Measurements from ENCODE around the gene CFAP92. TPM values are rescaled to one million over a fixed set of nuclear protein-coding genes. Genes with fewer than 3 reads are reported as not detected.
"Not testable (repeated sequence)": the region's sequence is repeated elsewhere in the genome, so short reads cannot be mapped to it uniquely, and the experiment has no call there.

The CFAP92 gene
- total RNA-seq, 2 donors from 2014 or later: 0.14 to 0.28 TPM

DNA sequence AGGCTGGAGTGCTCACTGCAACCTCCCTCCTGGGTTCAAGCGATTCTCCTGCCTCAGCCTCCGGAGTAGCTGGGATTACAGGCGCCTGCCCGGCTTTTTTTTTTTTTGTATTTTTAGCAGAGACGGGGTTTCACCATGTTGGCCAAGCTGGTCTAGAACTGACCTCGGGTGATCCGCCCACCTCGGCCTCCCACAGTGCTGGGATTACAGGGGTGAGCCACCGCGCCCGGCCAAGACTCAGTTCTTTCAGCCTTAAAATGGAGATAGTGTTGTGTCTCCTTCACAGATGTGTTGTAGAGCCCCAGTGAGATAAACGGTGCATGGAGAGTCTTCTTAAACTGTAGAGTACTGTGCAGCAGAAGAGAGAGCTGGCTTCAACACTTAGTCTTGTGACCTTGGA lies 113.4 kb downstream of the CFAP92 start:
- DNase-seq (ENCODE audit: low spot score); intact Hi-C loops (cut with DNase I): not testable (repeated sequence)

DNA sequence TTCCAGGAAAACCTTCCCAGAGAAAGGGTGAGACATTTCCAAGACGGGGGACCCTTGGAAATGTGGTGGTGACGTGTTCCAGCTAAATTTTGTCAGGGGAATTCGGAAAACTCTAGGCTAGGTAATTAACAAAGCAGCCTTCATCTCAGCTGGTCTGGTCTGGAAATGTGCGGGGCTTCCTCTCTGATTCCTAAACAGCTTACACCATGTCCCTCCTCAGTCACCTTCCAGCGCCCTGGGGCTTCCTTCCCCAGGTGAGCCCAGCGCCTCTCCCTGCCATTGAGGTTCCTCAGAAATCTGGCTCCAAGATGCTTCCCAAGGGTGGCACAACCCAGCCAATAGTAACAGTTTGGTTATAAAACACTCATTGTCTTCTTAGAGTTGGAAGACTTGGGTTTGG lies 113.9 kb downstream of the CFAP92 start:
- no peak for DNase-seq (ENCODE audit: low spot score)
- intact Hi-C loops (cut with DNase I): no loop called here

DNA sequence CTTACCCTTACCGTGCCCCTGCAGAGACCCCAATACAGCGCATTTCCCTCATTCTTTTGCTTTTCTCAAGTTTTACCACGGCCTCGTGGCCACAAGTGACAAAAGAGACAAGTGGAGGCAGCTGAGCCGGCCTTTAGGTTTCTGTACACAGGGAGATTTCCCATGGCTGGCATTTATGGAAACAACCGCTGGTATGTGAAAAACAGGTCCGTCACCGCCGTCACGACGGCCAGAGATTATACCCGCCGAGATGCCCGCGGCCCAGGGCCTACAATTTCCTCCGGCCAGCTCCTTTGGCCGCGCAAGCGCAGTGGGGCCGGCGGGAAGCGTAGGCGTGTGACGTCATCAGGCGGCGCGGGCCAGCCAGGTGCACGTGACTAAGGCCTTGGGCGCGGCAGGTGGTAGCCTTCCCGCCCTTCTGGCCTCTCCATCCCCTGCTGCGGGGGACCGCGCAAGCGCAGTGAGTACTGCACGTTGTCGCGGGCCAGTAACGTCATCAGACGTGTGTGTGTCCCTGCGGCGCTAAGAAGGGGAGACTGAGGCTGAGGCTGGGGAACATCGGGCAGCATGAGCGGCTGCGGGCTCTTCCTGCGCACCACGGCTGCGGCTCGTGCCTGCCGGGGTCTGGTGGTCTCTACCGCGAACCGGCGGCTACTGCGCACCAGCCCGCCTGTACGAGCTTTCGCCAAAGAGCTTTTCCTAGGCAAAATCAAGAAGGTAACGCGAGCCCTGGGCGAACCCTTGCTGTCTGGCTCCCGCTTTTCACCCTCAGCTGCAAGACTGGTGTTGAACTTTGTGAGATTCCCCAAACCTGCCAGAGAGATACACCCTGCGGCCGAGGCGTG lies 114.5 kb downstream of the CFAP92 start, which contains the start of gene ACAD9:
Gene ACAD9 (plus strand): TSS at position 496 of the 845 bp plus-strand sequence. CDS start 72 bp downstream, at position 568.
- intact Hi-C loops (cut with DNase I): no loop called here
- peak; percentile 99 for DNase-seq (ENCODE audit: low spot score)

DNA sequence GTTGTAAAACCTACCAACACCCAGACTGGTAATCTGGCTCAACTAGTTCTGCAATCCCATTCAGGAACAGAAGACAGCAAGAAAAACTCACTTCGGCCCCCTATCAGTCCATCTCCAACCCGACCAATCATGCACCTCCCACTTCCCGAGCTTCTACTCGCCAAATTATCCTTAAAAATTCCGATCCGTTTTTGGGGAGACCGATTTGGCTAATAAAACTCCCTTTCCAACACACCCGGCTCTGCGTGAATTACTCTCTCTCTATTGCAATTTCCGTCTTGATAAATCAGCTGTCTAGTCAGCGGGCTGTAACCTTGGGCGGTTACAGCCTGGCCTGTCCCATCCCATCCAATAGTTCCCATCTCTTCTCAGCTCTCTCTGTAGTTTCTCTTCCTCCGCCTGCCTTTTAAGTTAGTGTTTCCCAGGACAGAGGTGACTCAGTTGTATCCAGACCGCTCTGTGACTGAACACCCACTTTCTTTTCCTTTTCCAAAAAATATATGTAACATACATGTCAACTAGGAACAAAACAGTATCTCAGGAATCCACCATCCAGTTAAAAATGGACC lies 115.2 kb downstream of the CFAP92 start:
- no peak for DNase-seq (ENCODE audit: low spot score)
- intact Hi-C loops (cut with DNase I): no loop called here

DNA sequence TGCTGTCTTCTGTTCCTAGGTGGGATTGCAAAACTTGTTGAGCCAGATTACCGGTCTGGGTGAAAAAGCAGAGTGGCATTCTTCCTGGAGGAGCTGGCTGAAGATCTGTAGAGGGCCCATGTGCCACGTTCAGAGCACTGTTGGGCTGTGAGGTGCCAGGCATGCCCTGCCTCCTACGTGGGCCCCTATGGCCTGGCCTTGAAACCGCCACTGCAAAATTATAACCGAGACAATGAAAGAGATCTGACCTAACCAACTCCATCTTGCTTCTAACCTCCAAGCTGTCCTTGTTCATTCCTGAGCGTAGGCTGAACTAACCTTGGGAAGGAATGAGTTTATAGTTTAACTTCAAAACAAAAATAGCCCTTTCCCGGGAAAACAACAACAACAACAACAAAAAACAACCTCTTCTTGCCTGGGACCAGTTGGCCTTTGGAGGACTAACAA lies 115.8 kb downstream of the CFAP92 start:
- DNase-seq (ENCODE audit: low spot score): no peak
- intact Hi-C loops (cut with DNase I): no loop called here

DNA sequence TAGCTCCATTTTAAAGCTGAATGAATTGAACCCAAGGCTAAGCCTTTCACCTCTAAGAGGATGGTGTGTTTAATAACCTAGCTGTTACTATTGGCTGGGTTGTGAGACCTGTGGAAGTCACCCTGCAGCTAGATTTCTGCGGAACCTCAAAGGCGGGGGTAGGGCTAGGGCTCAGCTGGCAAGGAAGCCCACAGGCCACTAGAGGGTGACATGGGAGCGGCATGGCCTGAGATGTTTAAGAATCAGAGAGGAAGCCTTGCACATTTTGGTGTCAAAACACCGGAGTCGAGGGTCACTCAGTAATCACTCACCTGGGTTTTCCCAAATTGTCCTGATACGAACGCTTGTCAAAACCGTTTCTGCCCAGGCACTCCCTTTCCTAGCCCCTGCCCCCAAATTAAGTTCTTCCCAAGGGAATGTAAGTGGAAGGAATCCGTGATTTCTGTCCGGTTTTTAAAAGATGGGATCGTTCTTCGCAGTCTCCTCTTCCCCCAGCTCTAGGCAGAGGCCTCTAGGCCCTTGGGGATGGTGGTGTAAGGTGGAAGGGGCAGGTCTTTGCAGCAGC lies 118.2 kb downstream of the CFAP92 start:
- intact Hi-C loops (cut with DNase I): no loop called here
- no peak for DNase-seq (ENCODE audit: low spot score)

DNA sequence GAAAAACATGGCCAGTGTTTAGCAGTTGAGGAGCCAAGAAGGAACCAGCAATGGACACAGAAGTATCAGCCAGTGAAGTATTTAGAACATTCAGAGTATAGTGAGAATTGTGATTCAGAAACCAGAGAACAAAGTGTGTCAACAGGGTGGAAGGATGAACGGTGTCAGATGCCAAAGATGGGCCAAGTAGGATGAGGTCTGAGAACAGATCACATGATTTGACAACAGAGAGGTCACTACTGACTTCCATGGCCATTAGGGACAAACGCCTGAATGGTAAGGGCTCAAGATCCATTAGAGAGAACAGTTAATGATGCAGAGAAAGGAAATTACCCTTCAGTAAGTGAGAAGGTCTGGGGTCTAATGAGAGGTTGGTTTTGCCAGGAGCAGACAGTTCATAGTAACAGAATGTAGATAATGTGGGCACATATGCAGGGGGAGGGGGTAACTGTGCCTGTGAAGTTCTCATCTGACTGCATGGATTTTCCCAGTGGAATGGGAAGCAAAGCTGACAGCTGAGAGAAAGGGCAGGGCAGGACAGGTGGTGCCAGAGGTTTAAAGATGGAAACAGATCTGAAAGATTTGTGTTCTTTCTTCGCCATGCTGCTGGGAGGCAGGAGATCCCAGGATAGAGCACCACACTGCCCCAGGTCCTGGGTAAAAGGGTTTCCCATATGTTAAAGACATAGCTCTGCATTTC lies 119.2 kb downstream of the CFAP92 start:
- DNase-seq (ENCODE audit: low spot score): no peak
- intact Hi-C loops (cut with DNase I): no loop called here

DNA sequence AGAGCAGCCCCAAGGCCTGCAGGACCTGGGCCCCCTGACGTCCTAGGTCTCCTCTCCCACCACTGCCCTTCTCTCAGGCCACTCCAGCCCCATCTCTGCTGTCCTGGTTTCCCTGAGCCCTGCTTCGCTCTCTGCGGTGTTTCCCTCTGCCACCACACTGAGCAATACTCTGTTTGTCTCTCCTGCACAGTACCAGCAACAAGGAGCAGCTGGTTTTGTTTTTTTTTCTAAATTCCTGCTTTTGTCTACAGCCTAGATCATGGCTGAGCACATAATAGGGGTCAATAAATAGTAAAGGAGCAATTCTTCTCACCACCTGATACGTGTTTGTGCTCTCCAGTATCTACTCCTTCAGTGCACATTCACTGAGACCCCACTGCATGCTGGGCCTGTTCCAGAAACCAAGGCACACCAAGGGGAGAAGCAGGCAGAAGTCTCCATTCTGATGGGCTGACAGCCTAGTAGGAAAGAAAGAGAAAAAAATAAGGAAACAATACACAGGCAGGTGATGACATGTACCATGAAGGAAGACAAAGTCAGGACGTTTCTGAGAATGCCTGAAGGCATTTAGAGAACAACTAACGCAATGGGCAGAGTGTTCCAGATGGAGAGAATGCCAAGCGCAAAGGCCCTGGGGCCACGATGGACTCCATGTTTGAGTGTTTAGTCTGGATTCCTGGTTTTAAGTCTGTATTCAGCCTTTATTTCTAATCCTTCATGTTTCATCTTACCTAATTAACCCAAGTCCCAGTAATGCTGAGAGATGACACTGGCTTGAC lies 120.4 kb downstream of the CFAP92 start:
- intact Hi-C loops (cut with DNase I): no loop called here
- DNase-seq (ENCODE audit: low spot score): no peak

DNA sequence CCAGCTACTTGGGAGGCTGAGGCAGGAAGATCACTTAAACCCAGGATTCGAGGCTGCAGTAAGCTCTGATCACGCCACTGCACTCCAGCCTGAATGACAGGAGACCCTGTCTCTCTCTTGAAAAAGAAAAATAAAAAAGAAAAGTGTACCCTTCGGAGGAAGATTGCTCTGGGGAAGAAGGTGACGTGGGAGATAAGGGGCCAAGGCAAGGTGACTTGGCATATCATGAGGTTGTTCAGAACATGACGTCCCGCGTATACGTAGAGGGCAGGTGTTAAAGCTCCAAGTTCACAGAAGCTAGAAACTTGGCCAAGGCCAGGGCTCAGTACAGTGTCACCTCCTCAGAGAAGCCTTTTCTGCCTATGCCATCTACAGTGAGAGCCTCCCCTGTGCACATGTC lies 121.1 kb downstream of the CFAP92 start:
- no peak for DNase-seq (ENCODE audit: low spot score)
- intact Hi-C loops (cut with DNase I): no loop called here

DNA sequence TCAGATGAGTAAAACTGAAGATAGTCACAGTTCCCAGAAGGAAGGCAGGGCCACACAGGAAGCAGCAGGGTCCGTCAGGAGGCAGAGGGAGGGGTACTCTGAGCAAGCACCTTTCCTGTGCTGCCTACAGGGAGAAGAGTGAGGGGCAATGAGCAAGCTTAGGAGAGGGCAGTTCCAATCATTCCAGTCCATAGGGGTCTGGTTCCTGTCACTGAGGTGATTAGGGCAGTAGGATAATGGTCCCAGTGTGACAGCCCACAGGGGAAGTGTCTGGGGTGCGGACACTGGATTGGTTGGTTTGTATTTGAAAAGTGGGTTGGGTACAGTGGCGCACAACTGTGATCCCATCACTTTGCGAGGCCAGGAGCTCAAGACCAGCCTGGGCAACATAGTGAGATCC lies 121.6 kb downstream of the CFAP92 start:
- DNase-seq (ENCODE audit: low spot score): no peak

DNA sequence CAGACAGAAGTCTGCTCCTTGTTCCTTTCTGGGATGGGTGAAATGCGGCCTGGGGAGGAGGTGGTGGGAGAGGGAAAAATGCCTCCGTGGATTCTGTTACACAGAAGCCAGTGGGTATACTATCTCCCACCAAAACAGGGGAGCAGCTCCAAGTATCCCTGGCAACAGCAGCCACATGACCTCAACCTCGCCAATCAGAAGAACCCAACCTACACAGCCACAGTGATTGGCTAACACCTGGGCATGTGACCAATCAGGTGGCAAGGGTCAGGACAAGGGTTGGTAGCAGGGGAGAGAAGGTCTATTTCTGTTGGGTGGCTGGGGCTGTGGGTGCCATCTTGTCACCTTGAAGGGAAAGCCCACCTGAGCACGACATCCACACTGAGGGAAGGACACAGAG lies 123.5 kb downstream of the CFAP92 start:
- no peak for DNase-seq (ENCODE audit: low spot score)
- intact Hi-C loops (cut with DNase I): no loop called here

More for the DNA sequence above, 121.6 kb downstream of the CFAP92 start:
- intact Hi-C loops (cut with DNase I): no loop called here

DNA sequence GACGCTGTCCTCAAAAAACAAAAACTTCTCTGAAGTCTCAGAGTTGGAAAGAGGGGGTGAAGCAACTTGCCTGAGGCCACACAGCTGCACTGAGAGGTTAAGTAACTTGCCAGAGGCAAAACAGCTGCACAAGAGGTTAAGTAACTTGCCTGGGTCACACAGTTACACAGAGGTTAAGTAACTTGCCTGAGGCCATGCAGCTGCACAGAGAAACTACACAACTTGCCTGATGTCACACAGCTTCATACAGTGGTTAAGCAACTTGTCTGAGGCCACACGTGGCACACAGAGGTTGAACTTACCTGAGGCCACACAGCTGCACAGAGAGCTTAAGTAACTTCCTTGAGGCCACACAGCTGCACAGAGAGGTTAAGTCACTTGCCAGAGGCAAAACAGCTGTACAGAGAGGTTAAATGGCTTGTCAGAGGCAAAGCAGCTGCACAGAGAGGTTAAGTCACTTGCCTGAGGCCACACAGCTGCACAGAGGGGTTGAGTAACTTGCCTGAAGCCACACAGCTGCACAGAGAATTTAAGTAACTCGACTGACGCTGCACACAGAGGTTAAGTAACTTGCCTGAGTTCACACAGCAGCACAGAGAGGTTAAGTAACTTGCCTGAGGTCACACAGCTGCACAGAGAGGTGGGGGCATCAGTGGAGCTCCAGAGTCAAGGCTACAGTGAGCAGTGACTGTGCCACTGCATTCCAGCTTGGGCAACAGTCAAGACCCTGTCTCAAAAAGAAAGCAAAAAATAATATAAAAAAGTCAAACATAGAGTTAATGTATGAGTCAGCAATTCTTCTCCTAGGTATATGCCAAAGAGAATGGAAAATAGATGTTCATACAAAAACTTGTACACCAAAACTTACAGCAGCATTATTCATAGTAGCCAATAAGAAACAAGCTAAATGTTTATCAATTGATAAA lies 126.4 kb downstream of the CFAP92 start:
- no peak for DNase-seq (ENCODE audit: low spot score)
- intact Hi-C loops (cut with DNase I): no loop called here

DNA sequence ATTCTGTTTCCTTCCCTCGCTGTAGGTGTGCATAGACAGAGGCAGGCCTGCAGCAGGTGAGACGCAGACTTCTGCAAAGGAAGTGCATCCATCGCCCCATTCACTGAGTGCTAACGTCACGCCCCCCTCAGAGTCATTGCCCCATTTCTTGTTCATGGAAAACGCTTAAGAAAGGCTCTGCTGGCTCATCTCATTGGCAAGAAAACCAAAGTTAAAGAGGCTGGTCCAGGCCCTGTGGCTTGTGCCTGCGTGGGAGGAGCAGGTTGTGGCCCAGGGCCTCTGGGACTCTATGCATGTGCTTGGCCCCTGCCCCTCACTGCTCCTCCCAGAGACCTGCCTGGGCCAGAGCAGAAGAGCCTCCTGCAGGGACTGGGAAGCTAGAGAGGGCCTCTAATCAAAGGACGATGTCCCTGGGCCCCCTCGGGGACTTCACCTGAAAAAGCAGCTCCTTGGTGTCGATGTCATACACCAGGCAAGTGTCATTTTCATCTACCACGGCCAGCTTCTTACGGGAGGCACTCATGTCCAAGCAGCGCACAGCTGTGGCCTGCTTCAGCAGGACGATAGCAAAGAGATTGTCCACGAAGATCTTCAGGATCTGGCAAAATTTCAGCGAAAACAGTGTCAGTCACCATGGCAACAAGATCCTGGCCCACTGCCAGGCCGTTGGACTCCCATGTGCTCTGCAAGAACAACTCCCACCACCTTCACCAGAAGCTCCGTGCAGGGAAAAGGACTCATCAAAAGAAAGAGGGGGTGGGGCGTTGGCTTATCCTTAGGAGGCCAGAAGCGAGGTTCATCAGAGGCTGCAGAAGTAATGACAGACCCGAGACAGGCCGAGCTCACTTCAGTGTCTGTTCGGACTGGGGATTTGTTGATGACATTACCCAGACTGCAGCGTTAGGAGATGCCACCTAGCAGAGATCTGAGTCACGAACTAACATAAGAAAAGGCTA lies 128.7 kb downstream of the CFAP92 start:
- DNase-seq (ENCODE audit: low spot score); intact Hi-C loops (cut with DNase I): not testable (repeated sequence)

DNA sequence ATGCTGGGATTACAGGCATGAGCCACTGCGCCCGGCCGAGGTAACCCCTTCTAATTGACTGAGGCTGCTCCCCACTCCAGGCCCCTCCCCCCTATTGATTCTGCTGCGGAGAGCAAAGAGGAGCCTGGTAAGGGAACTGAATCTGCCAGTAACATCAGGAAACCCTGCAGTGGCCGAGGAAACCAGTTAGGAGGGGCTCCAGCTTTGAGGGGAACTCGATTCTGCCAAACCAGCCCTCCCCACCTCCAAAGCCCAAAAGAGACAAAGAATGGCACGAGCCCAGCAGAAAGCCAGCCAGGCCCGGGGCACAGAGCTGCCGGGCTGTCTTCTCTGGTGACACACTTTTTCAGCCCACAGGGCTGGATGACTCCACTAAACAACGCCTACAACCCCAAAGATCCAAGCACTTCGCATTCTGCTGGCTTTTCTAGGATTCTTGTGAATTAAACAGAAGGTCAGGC lies 129.5 kb downstream of the CFAP92 start:
- no peak for DNase-seq (ENCODE audit: low spot score)
- intact Hi-C loops (cut with DNase I): no loop called here

DNA sequence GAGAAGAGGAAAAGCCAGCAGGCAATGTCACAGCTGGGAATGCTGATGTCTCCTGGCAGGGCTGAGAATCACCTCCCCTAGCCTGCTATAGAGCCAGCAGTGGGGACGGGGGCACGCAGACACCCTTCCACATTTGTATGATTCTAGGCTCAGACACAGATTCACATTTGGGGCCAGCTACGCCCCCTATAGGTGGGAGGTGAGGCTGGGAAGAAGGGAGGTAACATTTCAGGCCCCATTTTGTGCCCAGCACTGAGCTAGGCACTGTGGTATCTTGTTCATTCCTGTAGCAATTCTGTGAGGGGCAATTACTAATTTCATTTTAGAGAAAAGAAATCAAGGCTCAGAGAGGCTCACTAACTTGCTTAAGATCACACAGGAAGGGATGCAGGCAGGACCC lies 130.3 kb downstream of the CFAP92 start:
- no peak for DNase-seq (ENCODE audit: low spot score)
- intact Hi-C loops (cut with DNase I): no loop called here

DNA sequence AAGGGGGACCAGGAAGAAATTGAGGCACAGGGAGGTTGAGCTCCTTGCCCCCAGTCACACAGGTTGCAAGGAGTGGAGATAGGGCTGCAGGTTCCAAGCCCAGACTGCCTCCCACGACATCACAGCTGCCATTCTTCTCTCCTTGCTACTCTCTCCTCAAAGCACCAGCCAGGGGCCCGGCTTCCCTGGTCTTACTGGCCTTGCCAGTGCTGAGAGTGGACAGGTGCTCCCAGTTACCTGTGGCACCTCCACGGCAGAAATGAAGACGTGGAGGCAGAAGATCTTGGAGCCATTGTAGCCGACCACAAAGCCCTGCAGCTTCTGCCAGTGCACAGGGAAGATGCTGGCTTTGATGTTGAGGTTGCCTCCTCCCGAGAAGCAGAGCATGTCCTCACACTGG lies 132.4 kb downstream of the CFAP92 start:
- intact Hi-C loops (cut with DNase I): no loop called here
- DNase-seq (ENCODE audit: low spot score): no peak

Measured in posterior vena cava (tissue), 2 donors.